DND-41 (cell line): ENCODE data around the gene GABRB3.

Source experiments
- ATAC-seq: fragments of 200-7000 bp; cut with Tn5 transposase; 3 replicates; pipeline ENCODE4 v1.9.1; 2021; ENCODE audit warnings: low read depth; ENCODE audit not compliant: insufficient read depth
- DNase-seq: peaks from one replicate; pipeline ENCODE4 v3.0.0-alpha.2; 2020
- H2AFZ ChIP-seq: 2 replicates; pipeline ENCODE4 v1.6.0; 2012; ENCODE audit warnings: low read depth, low read length
- H3K27ac ChIP-seq: 2 replicates; pipeline ENCODE4 v1.5.1; 2012; ENCODE audit warnings: low read length, inconsistent platforms
- H3K27me3 ChIP-seq: fragments of 200-600 bp; sonication (generic); 2 replicates; pipeline ENCODE4 v1.6.0; 2012; ENCODE audit warnings: low read length, mild to moderate bottlenecking, inconsistent platforms; ENCODE audit not compliant: insufficient read depth, poor library complexity
- H3K36me3 ChIP-seq: 2 replicates; pipeline ENCODE4 v1.5.1; 2012; ENCODE audit warnings: low read length, inconsistent platforms; ENCODE audit not compliant: insufficient read depth
- H3K4me1 ChIP-seq: 2 replicates; pipeline ENCODE4 v1.5.1; 2012; ENCODE audit warnings: mild to moderate bottlenecking, low read length; ENCODE audit not compliant: insufficient read depth
- H3K4me2 ChIP-seq: 2 replicates; pipeline ENCODE4 v1.6.0; 2012; ENCODE audit warnings: mild to moderate bottlenecking, moderate library complexity, low read length, inconsistent platforms; ENCODE audit not compliant: insufficient read depth
- H3K4me3 ChIP-seq, 2 experiments: fragments of 200-600 bp in 1 of 2; shearing (Covaris generic) in 1 of 2; 2 replicates each; pipeline ENCODE4 v1.5.1; 2012 to 2016; ENCODE audit warnings: inconsistent platforms in 2 of 2, low read length in 2 of 2, mild to moderate bottlenecking in 2 of 2, low read depth in 1 of 2, moderate library complexity in 1 of 2
- H3K79me2 ChIP-seq: 2 replicates; pipeline ENCODE4 v1.6.0; 2012; ENCODE audit warnings: low read length, inconsistent platforms; ENCODE audit not compliant: insufficient read depth
- H3K9ac ChIP-seq: 2 replicates; pipeline ENCODE4 v1.6.0; 2012; ENCODE audit warnings: low read depth, mild to moderate bottlenecking, inconsistent platforms, low read length, moderate library complexity
- H3K9me3 ChIP-seq: 2 replicates; pipeline ENCODE4 v1.5.1; 2012; ENCODE audit warnings: low read length, moderate library complexity, mild to moderate bottlenecking, inconsistent platforms; ENCODE audit not compliant: insufficient read depth, severe bottlenecking
- H4K20me1 ChIP-seq: 2 replicates; pipeline ENCODE4 v1.6.0; 2012; ENCODE audit warnings: low read length; ENCODE audit not compliant: insufficient read depth
- CTCF ChIP-seq: IDR thresholded peaks from 2 replicates; pipeline ENCODE4 v1.5.1; 2012; ENCODE audit warnings: borderline replicate concordance, low read length, moderate library complexity, mild to moderate bottlenecking; ENCODE audit not compliant: poor library complexity, severe bottlenecking; ENCODE audit errors: extremely low read depth
- EZH2 ChIP-seq: IDR thresholded peaks from 3 replicates; pipeline ENCODE4 v1.6.1; 2012; ENCODE audit warnings: borderline replicate concordance, low read depth, mild to moderate bottlenecking, moderate library complexity, low read length, inconsistent platforms; ENCODE audit not compliant: severe bottlenecking

The GABRB3 gene

GRCh38 chr15:26662283-26662682, 110.6 kb downstream of the GABRB3 start:
- no peak overlapping the region for H3K9ac ChIP-seq
- H3K4me1 ChIP-seq: no peaks in the 10 kb centered on the region
- H4K20me1 ChIP-seq: no peaks in the 10 kb centered on the region
- no peak overlapping the region for H3K27ac ChIP-seq
- H3K36me3 ChIP-seq: no peaks in the 10 kb centered on the region
- H3K27me3 ChIP-seq: no peaks in the 10 kb centered on the region
- no peak for TF ChIP-seq CTCF
- no peak for TF ChIP-seq EZH2
- no peak overlapping the region for H3K4me3 ChIP-seq
- no peak for DNase-seq
- ATAC-seq: no peak
- H3K79me2 ChIP-seq: no peaks in the 10 kb centered on the region
- no peak overlapping the region for H2AFZ ChIP-seq
- H3K9me3 ChIP-seq: no peaks in the 10 kb centered on the region
- H3K4me2 ChIP-seq: no peak overlapping the region

GRCh38 chr15:26661748-26662147, 111.1 kb downstream of the GABRB3 start:
- ATAC-seq: no peak

GRCh38 chr15:26661107-26661506, 111.8 kb downstream of the GABRB3 start:
- Histone ChIP-seq H3K79me2 (no peaks in the 10 kb centered on the region), H3K4me2 (no peak overlapping the region)
- no peak for TF ChIP-seq CTCF
- TF ChIP-seq EZH2: no peak

More at GRCh38 chr15:26661748-26662147, 111.1 kb downstream of the GABRB3 start:
- H3K9me3 ChIP-seq: no peaks in the 10 kb centered on the region
- no peak overlapping the region for H3K27ac ChIP-seq
- H3K27me3 ChIP-seq: no peaks in the 10 kb centered on the region
- H3K79me2 ChIP-seq: no peaks in the 10 kb centered on the region
- H3K9ac ChIP-seq: no peak overlapping the region
- no peaks in the 10 kb centered on the region for H4K20me1 ChIP-seq
- no peak overlapping the region for H2AFZ ChIP-seq
- H3K4me1 ChIP-seq: no peaks in the 10 kb centered on the region
- TF ChIP-seq CTCF: no peak
- no peak for TF ChIP-seq EZH2
- DNase-seq: no peak
- H3K36me3 ChIP-seq: no peaks in the 10 kb centered on the region
- H3K4me3 ChIP-seq: no peak overlapping the region
- H3K4me2 ChIP-seq: no peak overlapping the region

GRCh38 chr15:26660241-26660640, 112.6 kb downstream of the GABRB3 start:
- Histone ChIP-seq H3K9me3 (no peaks in the 10 kb centered on the region), H3K36me3 (no peaks in the 10 kb centered on the region), H3K4me2 (no peak overlapping the region), H3K4me1 (no peaks in the 10 kb centered on the region), H2AFZ (no peak overlapping the region), H3K27ac (no peak overlapping the region), H3K27me3 (no peaks in the 10 kb centered on the region), H3K9ac (no peak overlapping the region), H4K20me1 (no peaks in the 10 kb centered on the region), H3K79me2 (no peaks in the 10 kb centered on the region), H3K4me3 (no peak overlapping the region)
- DNase-seq (no peak), ATAC-seq (no peak)
- no peak for TF ChIP-seq EZH2
- no peak for TF ChIP-seq CTCF

More at GRCh38 chr15:26661107-26661506, 111.8 kb downstream of the GABRB3 start:
- Histone ChIP-seq H3K36me3 (no peaks in the 10 kb centered on the region), H3K27me3 (no peaks in the 10 kb centered on the region), H3K27ac (no peak overlapping the region), H3K4me1 (no peaks in the 10 kb centered on the region), H3K9ac (no peak overlapping the region), H3K4me3 (no peak overlapping the region), H4K20me1 (no peaks in the 10 kb centered on the region), H3K9me3 (no peaks in the 10 kb centered on the region), H2AFZ (no peak overlapping the region)
- DNase-seq (no peak), ATAC-seq (no peak)
